ENCODE results near the gene CLEC1B.
A peak's percentile ranks its signal among the peaks of the same experiment; 100 is the strongest.
"Not testable (repeated sequence)": the region's sequence is repeated elsewhere in the genome, so short reads cannot be mapped to it uniquely, and the experiment has no call there.

CLEC1B gene

GRCh38 chr12:9973949-9974348 lies 25.0 kb downstream of the CLEC1B start:
- no peak for DNase-seq

- DNase-seq, result no peak
Observed at GRCh38 chr12:9971181-9971580, 27.7 kb downstream of the CLEC1B start, which contains the start of gene CLEC12A. Gene CLEC12A, plus strand, starts transcription at chr12:9971409. Its CDS starts 188 bp downstream, at chr12:9971597.

- no peak for DNase-seq
Observed at GRCh38 chr12:9969673-9970072, 29.2 kb downstream of the CLEC1B start.

- DNase-seq, result no peak
Observed at GRCh38 chr12:9961901-9962300, 37.0 kb downstream of the CLEC1B start.

- DNase-seq, result no peak
Observed at GRCh38 chr12:9961106-9961505, 37.8 kb downstream of the CLEC1B start.

- no peak for DNase-seq
Observed at GRCh38 chr12:9960590-9960989, 38.3 kb downstream of the CLEC1B start.

- DNase-seq, result peak; percentile 33
Observed at GRCh38 chr12:9957834-9958233, 41.1 kb downstream of the CLEC1B start.

GRCh38 chr12:9952954-9953729 lies 45.8 kb downstream of the CLEC1B start:
- DNase-seq, result not testable (repeated sequence)

- DNase-seq, result peak; percentile 57
Observed at GRCh38 chr12:9951026-9951675, 47.8 kb downstream of the CLEC1B start.

GRCh38 chr12:9948606-9949296 lies 50.2 kb downstream of the CLEC1B start:
- DNase-seq, result peak; percentile 79

- no peak for DNase-seq
Observed at GRCh38 chr12:9947674-9948073, 51.2 kb downstream of the CLEC1B start.

- DNase-seq, result no peak
Observed at GRCh38 chr12:9944391-9944790, 54.5 kb downstream of the CLEC1B start.

- DNase-seq, result no peak
Observed at GRCh38 chr12:9943240-9943639, 55.7 kb downstream of the CLEC1B start.
